Ishikawa (cell line): Measurements from ENCODE around the gene TMEM245.
A peak's percentile ranks its signal among the peaks of the same experiment; 100 is the strongest.

ENCODE experiments used
- CEBPB ChIP-seq: IDR thresholded peaks from 2 replicates; pipeline ENCODE4 v1.6.1; 2012
- CREB1 ChIP-seq: IDR thresholded peaks from 2 replicates; pipeline ENCODE4 v1.6.1; 2012; ENCODE audit warnings: low read depth
- EGR1 ChIP-seq: IDR thresholded peaks from 2 replicates; pipeline ENCODE4 v1.6.1; 2012
- EP300 ChIP-seq: IDR thresholded peaks from 2 replicates; pipeline ENCODE4 v1.6.1; 2012; ENCODE audit warnings: borderline replicate concordance
- FOXM1 ChIP-seq: IDR thresholded peaks from 2 replicates; pipeline ENCODE4 v1.6.1; 2012; ENCODE audit warnings: low read depth, borderline replicate concordance
- MAX ChIP-seq: IDR thresholded peaks from 2 replicates; pipeline ENCODE4 v1.6.1; 2012
- NFIC ChIP-seq: IDR thresholded peaks from 2 replicates; pipeline ENCODE4 v1.6.1; 2012
- RAD21 ChIP-seq: IDR thresholded peaks from 2 replicates; pipeline ENCODE4 v1.6.1; 2012; ENCODE audit warnings: low read depth
- REST ChIP-seq: IDR thresholded peaks from 2 replicates; pipeline ENCODE4 v1.6.1; 2012; ENCODE audit warnings: low read depth, mild to moderate bottlenecking
- TAF1 ChIP-seq: IDR thresholded peaks from 2 replicates; pipeline ENCODE4 v1.6.1; 2012; ENCODE audit warnings: low read depth, mild to moderate bottlenecking
- TCF12 ChIP-seq: IDR thresholded peaks from 2 replicates; pipeline ENCODE4 v1.6.1; 2012; ENCODE audit warnings: low read depth
- TEAD4 ChIP-seq: IDR thresholded peaks from 2 replicates; pipeline ENCODE4 v1.6.1; 2012
- USF1 ChIP-seq: IDR thresholded peaks from 2 replicates; pipeline ENCODE4 v1.6.1; 2012
- YY1 ChIP-seq: IDR thresholded peaks from 2 replicates; pipeline ENCODE4 v1.6.1; 2012; ENCODE audit warnings: low read depth
- ZBTB7A ChIP-seq: IDR thresholded peaks from 2 replicates; pipeline ENCODE4 v1.6.1; 2012; ENCODE audit warnings: low read depth

Gene TMEM245

GRCh38 chr9:109064963-109065702 is 54.6 kb downstream of the TMEM245 start:
- TF ChIP-seq REST (no peak), CEBPB (no peak), YY1 (no peak), TEAD4 (no peak), CREB1 (no peak), USF1 (no peak), EGR1 (no peak), TCF12 (no peak), RAD21 (no peak), ZBTB7A (no peak), MAX (no peak), FOXM1 (no peak), NFIC (no peak)

GRCh38 chr9:109063760-109064159 is 56.0 kb downstream of the TMEM245 start:
- no peak for TF ChIP-seq TEAD4
- TF ChIP-seq EP300 = no peak
- no peak for TF ChIP-seq MAX
- no peak for TF ChIP-seq NFIC
- TF ChIP-seq TCF12 = no peak
- TF ChIP-seq ZBTB7A = no peak
- TF ChIP-seq FOXM1 = no peak
- no peak for TF ChIP-seq CREB1
- no peak for TF ChIP-seq CEBPB
- TF ChIP-seq RAD21 = no peak
- no peak for TF ChIP-seq USF1
- no peak for TF ChIP-seq TAF1
- TF ChIP-seq REST = no peak
- no peak for TF ChIP-seq YY1
- no peak for TF ChIP-seq EGR1

- peak; percentile 62 for TF ChIP-seq CEBPB
- TF ChIP-seq TEAD4 = no peak
Observed at GRCh38 chr9:109062543-109062942, 57.2 kb downstream of the TMEM245 start.

GRCh38 chr9:109060191-109060590 is 59.6 kb downstream of the TMEM245 start:
- TF ChIP-seq FOXM1 (no peak), EGR1 (no peak), TAF1 (no peak), REST (no peak), RAD21 (no peak)

GRCh38 chr9:109052416-109052815 is 67.3 kb downstream of the TMEM245 start:
- TF ChIP-seq RAD21 (no peak), REST (no peak), EP300 (no peak), TCF12 (no peak), ZBTB7A (no peak), FOXM1 (no peak), TAF1 (no peak), USF1 (no peak), NFIC (no peak), EGR1 (no peak), CEBPB (no peak), TEAD4 (no peak), CREB1 (no peak)
